MM.1S (cell line): ENCODE data around the gene CCNK.

ENCODE experiments used
- DNase-seq: peaks from one replicate; pipeline ENCODE4 v3.0.0-alpha.2; 2015
- H2AFZ ChIP-seq: fragments of 300-600 bp; sonication (generic); 2 replicates; pipeline ENCODE4 v1.6.0; 2016; ENCODE audit warnings: antibody characterized with exemption, low read length
- H3F3A ChIP-seq: fragments of 300-600 bp; sonication (generic); 2 replicates; pipeline ENCODE4 v1.6.1; 2016; ENCODE audit warnings: mild to moderate bottlenecking, antibody characterized with exemption, low read length, moderate library complexity, mixed read lengths; ENCODE audit not compliant: insufficient read depth
- H3K27ac ChIP-seq: fragments of 300-600 bp; sonication (generic); 2 replicates; pipeline ENCODE4 v1.5.1; 2016; ENCODE audit warnings: mild to moderate bottlenecking, low read length
- H3K27me3 ChIP-seq: fragments of 300-600 bp; sonication (generic); replicated peaks from 2 replicates; pipeline ENCODE4 v1.6.0; 2016; ENCODE audit warnings: low read length; ENCODE audit not compliant: insufficient read depth
- H3K36me3 ChIP-seq: fragments of 300-600 bp; sonication (generic); replicated peaks from 2 replicates; pipeline ENCODE4 v1.6.1; 2016; ENCODE audit warnings: mild to moderate bottlenecking, low read length, mixed read lengths; ENCODE audit not compliant: insufficient read depth
- H3K4me1 ChIP-seq: fragments of 300-600 bp; sonication (generic); 2 replicates; pipeline ENCODE4 v1.6.1; 2016; ENCODE audit warnings: low read length, mixed read lengths
- H3K4me2 ChIP-seq: fragments of 300-600 bp; sonication (generic); 2 replicates; pipeline ENCODE4 v1.6.0; 2016; ENCODE audit warnings: low read depth, low read length
- H3K4me3 ChIP-seq: fragments of 300-600 bp; sonication (generic); 2 replicates; pipeline ENCODE4 v1.5.1; 2016; ENCODE audit warnings: low read length, mixed read lengths
- H3K79me2 ChIP-seq: fragments of 300-600 bp; sonication (generic); 2 replicates; pipeline ENCODE4 v1.6.1; 2016; ENCODE audit warnings: mixed run types, low read length, mixed read lengths
- H3K9ac ChIP-seq: fragments of 300-600 bp; sonication (generic); 2 replicates; pipeline ENCODE4 v1.6.1; 2016; ENCODE audit warnings: low read length, mixed read lengths
- H3K9me2 ChIP-seq: fragments of 300-600 bp; sonication (generic); replicated peaks from 2 replicates; pipeline ENCODE4 v1.6.1; 2016; ENCODE audit warnings: mild to moderate bottlenecking, low read length, mixed read lengths; ENCODE audit not compliant: insufficient read depth
- H3K9me3 ChIP-seq: fragments of 300-600 bp; sonication (generic); replicated peaks from 2 replicates; pipeline ENCODE4 v1.6.1; 2016; ENCODE audit warnings: mild to moderate bottlenecking, low read length, mixed read lengths; ENCODE audit not compliant: insufficient read depth
- H4K20me1 ChIP-seq: fragments of 300-600 bp; sonication (generic); 2 replicates; pipeline ENCODE4 v1.6.1; 2016; ENCODE audit warnings: mild to moderate bottlenecking, low read length, moderate library complexity, mixed read lengths; ENCODE audit not compliant: insufficient read depth
- CTCF ChIP-seq: fragments of 300-600 bp; sonication (generic); IDR thresholded peaks from 2 replicates; pipeline ENCODE4 v1.5.1; 2016; ENCODE audit warnings: antibody characterized with exemption, low read length, mixed read lengths
- EZH2 ChIP-seq: fragments of 300-600 bp; sonication (generic); optimal IDR thresholded peaks from 2 replicates; pipeline ENCODE3; 2017; ENCODE audit warnings: low read depth, mild to moderate bottlenecking, antibody characterized with exemption, low read length, mixed read lengths
- EZH2phosphoT487 ChIP-seq: fragments of 300-600 bp; sonication (generic); IDR thresholded peaks from 2 replicates; pipeline ENCODE4 v1.6.1; 2018; ENCODE audit warnings: antibody characterized with exemption, low read length

The CCNK gene

DNA sequence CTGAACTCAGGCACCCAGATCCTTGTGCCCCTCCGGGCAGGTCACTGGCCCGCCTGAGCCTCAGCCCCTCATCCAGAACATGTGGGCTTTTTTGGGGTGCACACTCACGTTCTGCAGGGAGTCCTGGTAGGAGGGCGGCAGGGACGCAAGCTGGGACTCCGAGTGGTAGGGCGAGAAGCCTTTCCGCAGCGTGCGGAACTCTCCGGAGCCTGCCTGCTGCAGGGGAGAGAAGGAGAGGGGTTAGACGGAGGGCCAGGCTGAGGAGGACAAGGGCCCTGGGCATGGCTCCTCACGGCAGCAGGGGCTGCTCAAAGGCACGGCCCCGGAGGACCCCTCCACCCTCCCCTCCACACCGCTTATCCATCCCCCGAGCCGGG is 40.8 kb downstream of the CCNK start:
- H3K9me3 ChIP-seq = no peaks in the 10 kb centered on the region
- H3K36me3 ChIP-seq = no peaks in the 10 kb centered on the region
- no peaks in the 10 kb centered on the region for H3K27me3 ChIP-seq
- H3K9me2 ChIP-seq = no peaks in the 10 kb centered on the region
- DNase-seq = no peak
- no peak overlapping the region for H3K9ac ChIP-seq
- H3K4me1 ChIP-seq = no peaks in the 10 kb centered on the region
- H3F3A ChIP-seq = no peaks in the 10 kb centered on the region
- H3K27ac ChIP-seq = no peak overlapping the region
- no peak overlapping the region for H2AFZ ChIP-seq
- TF ChIP-seq EZH2phosphoT487 (no peak), CTCF (no peak), EZH2 (no peak)
- H3K4me2 ChIP-seq = no peak overlapping the region
- no peaks in the 10 kb centered on the region for H3K79me2 ChIP-seq
- no peaks in the 10 kb centered on the region for H4K20me1 ChIP-seq
- no peak overlapping the region for H3K4me3 ChIP-seq

DNA sequence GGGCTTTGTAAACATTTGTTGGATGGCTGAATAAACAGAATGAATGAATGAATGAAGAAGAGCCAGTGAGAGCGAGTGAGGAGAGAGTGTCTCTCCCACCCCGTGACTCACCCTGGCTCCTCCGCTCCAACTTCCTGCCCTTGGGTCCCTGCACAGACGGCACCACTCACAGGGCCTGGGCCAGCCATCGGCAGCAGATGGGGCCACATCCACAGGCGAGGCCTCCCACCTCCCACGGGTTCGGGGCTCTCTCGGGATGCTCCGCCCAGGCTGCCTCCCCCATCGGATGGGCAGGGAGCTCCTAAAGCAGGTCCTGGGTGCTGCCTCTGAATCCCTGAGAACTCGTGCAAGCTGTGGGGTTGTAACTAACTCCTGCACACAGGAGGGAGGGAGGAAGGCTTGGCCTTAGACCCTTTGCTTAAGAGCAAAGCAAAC is 41.3 kb downstream of the CCNK start:
- H3K4me3 ChIP-seq = no peak overlapping the region
- H3K9me2 ChIP-seq = no peaks in the 10 kb centered on the region
- no peak overlapping the region for H3K27ac ChIP-seq
- no peaks in the 10 kb centered on the region for H3K79me2 ChIP-seq
- no peaks in the 10 kb centered on the region for H3K36me3 ChIP-seq
- H3F3A ChIP-seq = no peaks in the 10 kb centered on the region
- H3K9me3 ChIP-seq = no peaks in the 10 kb centered on the region
- H3K4me2 ChIP-seq = no peak overlapping the region
- DNase-seq = no peak
- H4K20me1 ChIP-seq = no peaks in the 10 kb centered on the region
- no peak overlapping the region for H2AFZ ChIP-seq
- H3K9ac ChIP-seq = no peak overlapping the region
- TF ChIP-seq EZH2 (no peak), CTCF (no peak), EZH2phosphoT487 (no peak)
- H3K27me3 ChIP-seq = no peaks in the 10 kb centered on the region
- H3K4me1 ChIP-seq = no peaks in the 10 kb centered on the region

- Histone ChIP-seq H3K9ac (no peak overlapping the region), H3K9me3 (no peaks in the 10 kb centered on the region), H3K27ac (no peak overlapping the region), H3K27me3 (no peaks in the 10 kb centered on the region), H3K79me2 (no peaks in the 10 kb centered on the region), H3K36me3 (no peaks in the 10 kb centered on the region), H4K20me1 (no peaks in the 10 kb centered on the region), H2AFZ (no peak overlapping the region), H3F3A (no peaks in the 10 kb centered on the region), H3K4me2 (no peak overlapping the region), H3K4me3 (no peak overlapping the region), H3K4me1 (no peaks in the 10 kb centered on the region), H3K9me2 (no peaks in the 10 kb centered on the region)
- no peak for DNase-seq
- TF ChIP-seq EZH2 (no peak), CTCF (no peak), EZH2phosphoT487 (no peak)
Measured at GRCh38 chr14:99522934-99523703, 41.9 kb downstream of the CCNK start.
